Fibroblast of gingiva (primary cell): ENCODE data around the gene PDGFB.

Experiments
- DNase-seq: peaks from one replicate; pipeline ENCODE4 v3.0.0-alpha.2; 2011; ENCODE audit warnings: low read depth

The PDGFB gene

GRCh38 chr22:39276440-39277141 is 31.8 kb upstream of the PDGFB start:
- no peak for DNase-seq

GRCh38 chr22:39275814-39276439 is 31.1 kb upstream of the PDGFB start:
- no peak for DNase-seq

- DNase-seq = no peak
These were observed 29.4 kb upstream of the PDGFB start for GRCh38 chr22:39273950-39274887.

- no peak for DNase-seq
These were observed 26.0 kb upstream of the PDGFB start for GRCh38 chr22:39270792-39271191.

- DNase-seq = no peak
These were observed 25.5 kb upstream of the PDGFB start for GRCh38 chr22:39270280-39270679.

- DNase-seq = no peak
These were observed 24.5 kb upstream of the PDGFB start for GRCh38 chr22:39269095-39269790.

- no peak for DNase-seq
These were observed 23.9 kb upstream of the PDGFB start for GRCh38 chr22:39268645-39269044.

- no peak for DNase-seq
These were observed 23.2 kb upstream of the PDGFB start for GRCh38 chr22:39267974-39268373.

- peak; percentile 28 for DNase-seq
These were observed 21.7 kb upstream of the PDGFB start for GRCh38 chr22:39266398-39267030.

- no peak for DNase-seq
These were observed 20.5 kb upstream of the PDGFB start for GRCh38 chr22:39265143-39265886.

- no peak for DNase-seq
These were observed 19.7 kb upstream of the PDGFB start for GRCh38 chr22:39264349-39265038.

GRCh38 chr22:39263626-39264348 is 19.0 kb upstream of the PDGFB start:
- no peak for DNase-seq

- no peak for DNase-seq
These were observed 14.9 kb upstream of the PDGFB start for GRCh38 chr22:39259666-39260065.

- no peak for DNase-seq
These were observed 13.2 kb upstream of the PDGFB start for GRCh38 chr22:39257901-39258475.

GRCh38 chr22:39256979-39257378 is 12.2 kb upstream of the PDGFB start:
- DNase-seq = no peak

GRCh38 chr22:39256186-39256552 is 11.4 kb upstream of the PDGFB start:
- DNase-seq = no peak

- DNase-seq = no peak
These were observed 10.8 kb upstream of the PDGFB start for GRCh38 chr22:39255449-39256185.

GRCh38 chr22:39254789-39255298 is 10.1 kb upstream of the PDGFB start:
- no peak for DNase-seq
